Fibroblast of mammary gland (primary cell): ENCODE measurements around the gene LNPEP.

Source experiments
- DNase-seq: peaks from one replicate; pipeline ENCODE4 v3.0.0-alpha.2; 2010; ENCODE audit warnings: low read depth
- H3K4me3 ChIP-seq: 2 replicates; pipeline ENCODE4 v1.5.1; 2011; ENCODE audit warnings: low read depth, mild to moderate bottlenecking, low read length, moderate library complexity; ENCODE audit not compliant: control insufficient read depth
- CTCF ChIP-seq: conservative IDR thresholded peaks from 2 replicates; pipeline ENCODE4 v1.5.1; 2011; ENCODE audit warnings: low read depth, low read length, inconsistent platforms; ENCODE audit not compliant: control insufficient read depth, insufficient read depth

The LNPEP gene

GRCh38 chr5:97049175-97049574 is 113.3 kb downstream of the LNPEP start:
- DNase-seq = no peak
- H3K4me3 ChIP-seq = no peak overlapping the region
- TF ChIP-seq CTCF = no peak

GRCh38 chr5:97056263-97056662 is 120.4 kb downstream of the LNPEP start:
- TF ChIP-seq CTCF = no peak
- H3K4me3 ChIP-seq = no peak overlapping the region
- DNase-seq = no peak

GRCh38 chr5:97062046-97062445 is 126.2 kb downstream of the LNPEP start:
- no peak overlapping the region for H3K4me3 ChIP-seq
- no peak for TF ChIP-seq CTCF
- DNase-seq = no peak

- no peak overlapping the region for H3K4me3 ChIP-seq
- no peak for DNase-seq
- no peak for TF ChIP-seq CTCF
Measured at GRCh38 chr5:97063251-97063650, 127.4 kb downstream of the LNPEP start.

- TF ChIP-seq CTCF = no peak
- DNase-seq = no peak
- H3K4me3 ChIP-seq = no peak overlapping the region
Measured at GRCh38 chr5:97065475-97065874, 129.6 kb downstream of the LNPEP start.

- no peak overlapping the region for H3K4me3 ChIP-seq
- no peak for DNase-seq
- TF ChIP-seq CTCF = no peak
Measured at GRCh38 chr5:97067296-97067850, 131.5 kb downstream of the LNPEP start.

- no peak for DNase-seq
- no peak overlapping the region for H3K4me3 ChIP-seq
- TF ChIP-seq CTCF = no peak
Measured at GRCh38 chr5:97070234-97070633, 134.4 kb downstream of the LNPEP start.
